ENCODE data around the gene POLR3B.

DNA sequence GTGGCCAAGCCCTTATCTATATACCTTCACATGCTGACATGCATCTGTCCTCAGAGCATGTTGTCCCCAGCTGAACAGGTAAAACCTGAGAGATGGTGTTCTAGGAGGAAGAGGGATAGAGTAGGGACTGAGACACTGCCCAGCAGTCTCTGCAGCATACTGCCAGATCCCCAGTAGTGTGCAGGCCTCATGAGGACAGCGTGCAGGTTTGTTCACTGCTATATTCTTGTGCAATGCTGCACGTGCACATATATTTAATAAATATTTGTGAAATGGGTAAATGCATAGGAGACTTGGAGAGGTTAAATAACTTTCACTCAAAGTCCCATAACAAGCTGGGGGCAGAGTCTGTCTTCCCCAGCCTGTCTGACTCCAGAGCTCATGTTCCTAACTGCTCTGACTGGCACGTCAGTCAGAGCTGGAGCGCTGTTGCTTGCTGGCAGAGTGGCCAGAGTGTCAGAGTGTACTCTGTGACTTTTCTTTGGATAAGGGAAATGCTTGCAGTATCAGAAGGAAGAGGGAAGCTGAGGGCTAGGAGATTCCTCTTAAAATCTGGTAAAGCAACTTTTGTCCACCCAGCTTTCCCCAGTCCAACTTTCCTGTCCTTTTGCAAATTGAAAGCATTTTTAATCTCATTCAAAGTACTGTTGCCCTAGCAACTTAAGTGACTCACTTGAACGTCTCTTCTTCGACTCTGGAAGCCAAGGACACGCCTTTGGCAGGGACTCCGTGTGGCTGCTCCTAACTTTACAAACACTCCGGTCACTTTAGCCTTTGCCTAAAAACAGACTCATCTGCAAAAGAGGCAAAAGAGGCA lies 14.9 kb upstream of the POLR3B start:
- TF ChIP-seq, protein P1, sequence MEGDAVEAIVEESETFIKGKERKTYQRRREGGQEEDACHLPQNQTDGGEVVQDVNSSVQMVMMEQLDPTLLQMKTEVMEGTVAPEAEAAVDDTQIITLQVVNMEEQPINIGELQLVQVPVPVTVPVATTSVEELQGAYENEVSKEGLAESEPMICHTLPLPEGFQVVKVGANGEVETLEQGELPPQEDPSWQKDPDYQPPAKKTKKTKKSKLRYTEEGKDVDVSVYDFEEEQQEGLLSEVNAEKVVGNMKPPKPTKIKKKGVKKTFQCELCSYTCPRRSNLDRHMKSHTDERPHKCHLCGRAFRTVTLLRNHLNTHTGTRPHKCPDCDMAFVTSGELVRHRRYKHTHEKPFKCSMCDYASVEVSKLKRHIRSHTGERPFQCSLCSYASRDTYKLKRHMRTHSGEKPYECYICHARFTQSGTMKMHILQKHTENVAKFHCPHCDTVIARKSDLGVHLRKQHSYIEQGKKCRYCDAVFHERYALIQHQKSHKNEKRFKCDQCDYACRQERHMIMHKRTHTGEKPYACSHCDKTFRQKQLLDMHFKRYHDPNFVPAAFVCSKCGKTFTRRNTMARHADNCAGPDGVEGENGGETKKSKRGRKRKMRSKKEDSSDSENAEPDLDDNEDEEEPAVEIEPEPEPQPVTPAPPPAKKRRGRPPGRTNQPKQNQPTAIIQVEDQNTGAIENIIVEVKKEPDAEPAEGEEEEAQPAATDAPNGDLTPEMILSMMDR (conservative IDR thresholded peaks at IDR 0.05; ENCODE audit: low read depth, low read length): no peak
- TF ChIP-seq EZH2 (IDR thresholded peaks at IDR 0.05; ENCODE audit: borderline replicate concordance, low read depth, low read length, poor library complexity, severe bottlenecking): no peak
